GM10266 (cell line): ENCODE data around the gene GNB4.

Source experiments
- DNase-seq: peaks from one replicate; pipeline ENCODE4 v3.0.0; 2012; ENCODE audit errors: extremely low spot score
- TF ChIP-seq, protein P1 (sequence below): IDR thresholded peaks from 2 replicates; pipeline ENCODE4 v1.5.1; 2012; ENCODE audit warnings: mild to moderate bottlenecking, low read depth; ENCODE audit not compliant: control insufficient read depth, insufficient read depth; ENCODE audit errors: missing control alignments

Gene GNB4

GRCh38 chr3:179453967-179454366 lies 2.7 kb upstream of the GNB4 start:
- DNase-seq = no peak
- TF ChIP-seq, protein P1, sequence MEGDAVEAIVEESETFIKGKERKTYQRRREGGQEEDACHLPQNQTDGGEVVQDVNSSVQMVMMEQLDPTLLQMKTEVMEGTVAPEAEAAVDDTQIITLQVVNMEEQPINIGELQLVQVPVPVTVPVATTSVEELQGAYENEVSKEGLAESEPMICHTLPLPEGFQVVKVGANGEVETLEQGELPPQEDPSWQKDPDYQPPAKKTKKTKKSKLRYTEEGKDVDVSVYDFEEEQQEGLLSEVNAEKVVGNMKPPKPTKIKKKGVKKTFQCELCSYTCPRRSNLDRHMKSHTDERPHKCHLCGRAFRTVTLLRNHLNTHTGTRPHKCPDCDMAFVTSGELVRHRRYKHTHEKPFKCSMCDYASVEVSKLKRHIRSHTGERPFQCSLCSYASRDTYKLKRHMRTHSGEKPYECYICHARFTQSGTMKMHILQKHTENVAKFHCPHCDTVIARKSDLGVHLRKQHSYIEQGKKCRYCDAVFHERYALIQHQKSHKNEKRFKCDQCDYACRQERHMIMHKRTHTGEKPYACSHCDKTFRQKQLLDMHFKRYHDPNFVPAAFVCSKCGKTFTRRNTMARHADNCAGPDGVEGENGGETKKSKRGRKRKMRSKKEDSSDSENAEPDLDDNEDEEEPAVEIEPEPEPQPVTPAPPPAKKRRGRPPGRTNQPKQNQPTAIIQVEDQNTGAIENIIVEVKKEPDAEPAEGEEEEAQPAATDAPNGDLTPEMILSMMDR = no peak

DNA sequence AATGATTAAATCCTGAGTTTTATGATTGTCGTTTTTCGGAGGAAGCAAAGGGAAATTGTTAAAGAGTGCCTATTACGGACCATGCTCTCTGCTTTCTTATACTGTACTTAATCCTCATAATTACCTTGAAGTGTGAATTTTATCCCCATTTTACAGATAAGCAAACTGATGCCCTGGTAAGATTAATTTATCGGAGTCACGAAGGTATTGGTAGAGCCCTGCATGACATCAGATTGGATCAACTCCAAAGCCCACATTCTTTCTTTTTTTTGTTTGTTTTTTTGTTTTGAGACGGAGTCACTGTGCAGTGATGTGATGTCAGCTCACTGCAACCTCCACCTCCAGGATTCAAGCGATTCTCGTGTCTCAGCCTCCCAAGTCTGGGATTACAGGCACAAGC lies 1.6 kb upstream of the GNB4 start:
- no peak for DNase-seq
- TF ChIP-seq, protein P1 = no peak

DNA sequence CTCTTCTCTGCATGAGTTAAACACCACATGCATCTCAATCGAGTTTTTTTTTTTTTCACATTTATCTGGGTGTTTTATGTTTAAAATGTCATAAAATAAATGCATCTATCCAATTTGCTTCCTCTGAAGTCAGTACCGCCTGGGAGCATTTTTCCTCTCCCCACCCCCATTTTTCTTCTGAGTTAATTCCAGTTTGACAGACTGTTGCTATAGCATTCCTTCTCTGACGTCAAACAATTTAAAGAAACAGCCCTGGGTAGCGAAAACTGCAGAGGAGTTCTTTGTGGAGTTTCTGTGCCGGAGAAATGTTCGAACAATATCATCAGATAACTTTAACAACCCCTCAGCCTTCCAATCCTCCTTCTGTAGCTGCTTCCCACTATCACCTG lies 900 bp upstream of the GNB4 start:
- no peak for DNase-seq
- TF ChIP-seq, protein P1 = no peak

DNA sequence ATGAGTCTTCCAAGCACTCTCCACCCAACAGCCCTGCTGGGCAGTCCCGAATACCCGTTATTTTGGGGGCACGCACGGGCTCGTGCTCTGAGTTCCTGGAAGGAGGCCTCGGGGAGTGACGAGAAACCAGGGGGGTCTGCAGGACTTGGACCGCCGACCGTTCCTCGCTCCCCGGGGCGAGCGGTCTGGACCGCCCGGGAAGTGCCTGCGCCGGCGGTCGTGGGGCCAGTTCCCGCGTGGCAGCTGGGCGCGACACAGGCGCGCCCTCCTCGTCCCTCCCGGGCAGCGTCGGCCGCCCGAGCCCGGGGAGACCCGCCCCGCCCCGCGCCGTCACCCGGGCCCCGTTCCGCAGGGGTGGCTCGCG lies 387 bp downstream of the GNB4 start:
- DNase-seq = no peak
- TF ChIP-seq, protein P1 = no peak

DNA sequence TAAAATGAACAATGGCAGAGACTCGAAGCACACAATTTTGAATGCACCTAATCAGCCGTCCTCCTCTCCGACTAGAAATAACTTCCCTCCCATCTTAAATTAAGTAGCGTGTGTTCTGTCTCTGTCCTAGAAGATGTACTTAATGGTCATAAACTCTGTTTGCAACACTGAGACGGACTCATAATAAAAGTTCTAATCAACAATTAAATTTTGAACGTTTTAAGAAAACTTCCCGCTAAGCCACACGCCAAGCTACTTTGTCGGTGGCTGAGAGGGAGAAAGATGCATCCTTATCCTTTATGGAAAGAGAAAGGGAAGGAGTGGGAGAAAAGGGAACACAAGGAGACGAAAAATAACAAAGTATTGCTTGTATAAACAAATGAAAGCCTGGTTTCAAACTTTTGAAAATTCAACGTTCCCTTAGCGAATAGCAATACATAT lies 989 bp downstream of the GNB4 start:
- TF ChIP-seq, protein P1 = no peak
- no peak for DNase-seq

GRCh38 chr3:179449636-179450035 lies 1.6 kb downstream of the GNB4 start:
- TF ChIP-seq, protein P1 = no peak
- DNase-seq = no peak

GRCh38 chr3:179447251-179447650 lies 4.0 kb downstream of the GNB4 start:
- DNase-seq = no peak

More at GRCh38 chr3:179447251-179447650, 4.0 kb downstream of the GNB4 start:
- TF ChIP-seq, protein P1 = no peak
